BE2C (cell line): ENCODE data around the gene KCTD13.
"Not testable (repeated sequence)": the region's sequence is repeated elsewhere in the genome, so short reads cannot be mapped to it uniquely, and the experiment has no call there.

Source experiments
- DNase-seq: peaks from one replicate; pipeline ENCODE4 v3.0.0-alpha.2; 2020
- H3K27me3 ChIP-seq: fragments of 250-450 bp; sonication (Bioruptor Pico); 2 replicates; pipeline ENCODE4 v1.5.1; 2020; ENCODE audit warnings: mild to moderate bottlenecking
- H3K36me3 ChIP-seq: fragments of 250-450 bp; sonication (Bioruptor Pico); 2 replicates; pipeline ENCODE4 v1.5.1; 2020; ENCODE audit warnings: mild to moderate bottlenecking
- H3K4me1 ChIP-seq: fragments of 250-450 bp; sonication (Bioruptor Pico); 2 replicates; pipeline ENCODE4 v1.5.1; 2020
- H3K4me3 ChIP-seq: 2 replicates; pipeline ENCODE4 v1.5.1; 2011; ENCODE audit warnings: low read depth, low read length
- H3K9me3 ChIP-seq: fragments of 250-450 bp; sonication (Bioruptor Pico); 2 replicates; pipeline ENCODE4 v1.5.1; 2020
- CTCF ChIP-seq: IDR thresholded peaks from 2 replicates; pipeline ENCODE4 v1.5.1; 2012; ENCODE audit warnings: mild to moderate bottlenecking, low read depth, low read length

Gene KCTD13

GRCh38 chr16:29871822-29872546 lies 54.0 kb downstream of the KCTD13 start:
- no peak for TF ChIP-seq CTCF
- Histone ChIP-seq H3K36me3 (no peaks in the 10 kb centered on the region), H3K9me3 (no peaks in the 10 kb centered on the region), H3K4me1 (no peaks in the 10 kb centered on the region), H3K4me3 (no peak overlapping the region), H3K27me3 (no peaks in the 10 kb centered on the region)
- DNase-seq: no peak

DNA sequence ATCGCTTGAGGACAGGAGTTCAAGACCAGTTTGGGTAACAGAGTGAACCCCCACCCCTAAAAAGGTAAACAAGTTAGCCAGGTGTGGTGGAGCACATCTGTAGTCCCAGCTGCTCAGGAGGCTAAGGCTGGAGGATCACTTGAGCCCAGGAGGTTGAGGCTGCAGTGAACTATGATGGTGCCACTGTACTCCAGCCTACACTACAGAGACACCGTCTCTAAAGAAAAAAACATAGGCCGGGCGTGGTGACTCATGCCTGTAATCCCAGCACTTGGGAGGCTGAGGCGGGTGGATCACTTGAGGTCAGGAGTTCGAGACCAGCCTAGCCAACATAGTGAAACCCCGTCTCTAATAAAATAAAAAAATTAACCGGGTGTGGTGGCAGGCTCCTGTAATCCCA lies 57.0 kb downstream of the KCTD13 start:
- not testable (repeated sequence) for H3K36me3 ChIP-seq, H3K9me3 ChIP-seq, DNase-seq, H3K27me3 ChIP-seq, H3K4me1 ChIP-seq, H3K4me3 ChIP-seq

GRCh38 chr16:29868396-29869009 lies 57.5 kb downstream of the KCTD13 start:
- H3K27me3 ChIP-seq: no peaks in the 10 kb centered on the region
- TF ChIP-seq CTCF: no peak

GRCh38 chr16:29864205-29864604 lies 61.8 kb downstream of the KCTD13 start:
- Histone ChIP-seq H3K27me3 (no peaks in the 10 kb centered on the region), H3K36me3 (peaks cover 12% of the 10 kb centered on the region), H3K4me1 (peaks cover 2% of the 10 kb centered on the region; the same call in 1 of the 2 replicates), H3K4me3 (no peak overlapping the region), H3K9me3 (no peaks in the 10 kb centered on the region)
- no peak for DNase-seq
- no peak for TF ChIP-seq CTCF

More at GRCh38 chr16:29868396-29869009, 57.5 kb downstream of the KCTD13 start:
- DNase-seq: no peak
- no peaks in the 10 kb centered on the region for H3K9me3 ChIP-seq
- H3K4me1 ChIP-seq: no peaks in the 10 kb centered on the region; the same call in 1 of the 2 replicates
- H3K36me3 ChIP-seq: no peaks in the 10 kb centered on the region
- H3K4me3 ChIP-seq: no peak overlapping the region

DNA sequence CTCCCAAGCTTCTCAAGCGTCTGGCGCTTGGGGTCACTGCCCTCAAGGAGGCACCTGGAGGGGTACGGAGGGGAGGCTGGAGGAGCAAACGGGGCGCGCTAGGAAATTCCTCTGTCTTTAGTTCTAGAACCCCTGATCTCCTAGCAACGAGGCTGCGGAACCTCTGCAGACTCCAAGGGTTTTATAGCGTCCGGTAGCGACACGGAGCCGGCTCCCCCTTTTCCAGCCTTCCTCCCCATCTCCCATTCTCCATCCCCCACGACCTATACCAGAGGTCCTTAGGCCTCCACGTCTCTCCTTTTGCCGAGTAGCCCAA lies 62.4 kb downstream of the KCTD13 start:
- DNase-seq: no peak
- no peak overlapping the region; the same call in 1 of the 2 replicates for H3K4me3 ChIP-seq
- no peak for TF ChIP-seq CTCF
- no peaks in the 10 kb centered on the region for H3K27me3 ChIP-seq
- peaks cover 18% of the 10 kb centered on the region for H3K36me3 ChIP-seq
- peaks cover 2% of the 10 kb centered on the region; the same call in 1 of the 2 replicates for H3K4me1 ChIP-seq
- no peaks in the 10 kb centered on the region for H3K9me3 ChIP-seq

DNA sequence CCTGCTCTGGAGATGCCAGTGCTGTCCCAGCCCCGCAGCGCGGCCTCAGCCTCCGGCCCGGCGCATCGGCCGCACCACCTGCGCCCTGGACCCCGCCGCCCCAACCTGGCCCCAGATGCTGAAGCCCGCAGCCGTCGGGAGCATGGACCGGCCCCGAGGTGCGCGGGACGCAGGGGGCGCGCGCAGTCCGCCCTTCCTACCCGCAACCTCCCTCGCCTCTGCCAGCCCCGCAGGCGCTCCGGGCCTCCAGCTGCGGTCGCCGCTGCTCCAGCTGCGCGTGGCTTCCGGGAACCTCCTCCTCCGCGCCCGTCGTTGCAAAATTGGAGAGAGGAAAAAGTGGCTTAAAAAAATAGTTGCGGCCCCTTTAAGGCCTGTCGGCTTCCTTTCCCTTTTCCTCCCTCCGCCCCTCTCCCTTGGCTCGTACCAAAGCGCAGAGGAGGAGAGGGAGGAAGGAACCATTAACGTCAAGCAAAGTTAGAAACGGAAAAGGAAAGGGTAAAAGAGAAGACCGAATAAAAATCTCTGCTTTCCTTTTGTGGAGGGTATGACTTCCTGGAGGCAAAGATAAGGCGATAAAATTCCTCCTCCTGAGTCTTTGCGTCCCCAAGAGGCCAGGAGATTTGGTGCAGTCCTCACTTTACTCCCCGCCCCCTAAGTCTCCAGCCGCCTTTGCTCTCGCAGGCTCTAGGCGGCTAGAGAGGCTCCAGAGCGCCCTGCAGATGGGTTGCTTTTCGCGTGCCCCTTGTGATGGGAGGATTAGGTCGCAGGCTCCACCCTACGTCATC lies 63.0 kb downstream of the KCTD13 start, which contains the start of gene CDIPT:
CDIPT (minus strand) TSS at position 343 of the 785 bp plus-strand sequence. CDS start 369 bp downstream, outside the sequence.
- peak; percentile 96 for DNase-seq
- peaks cover 2% of the 10 kb centered on the region; the same call in 1 of the 2 replicates for H3K4me1 ChIP-seq
- peaks cover 22% of the 10 kb centered on the region for H3K36me3 ChIP-seq
- no peaks in the 10 kb centered on the region for H3K9me3 ChIP-seq
- H3K27me3 ChIP-seq: no peaks in the 10 kb centered on the region
- H3K4me3 ChIP-seq: peak within 1 kb of the TSS; percentile 84
- TF ChIP-seq CTCF: peak; percentile 68
